ENCODE data around the gene GSDMA.
"Not testable (repeated sequence)": the region's sequence is repeated elsewhere in the genome, so short reads cannot be mapped to it uniquely, and the experiment has no call there.

Gene GSDMA

DNA sequence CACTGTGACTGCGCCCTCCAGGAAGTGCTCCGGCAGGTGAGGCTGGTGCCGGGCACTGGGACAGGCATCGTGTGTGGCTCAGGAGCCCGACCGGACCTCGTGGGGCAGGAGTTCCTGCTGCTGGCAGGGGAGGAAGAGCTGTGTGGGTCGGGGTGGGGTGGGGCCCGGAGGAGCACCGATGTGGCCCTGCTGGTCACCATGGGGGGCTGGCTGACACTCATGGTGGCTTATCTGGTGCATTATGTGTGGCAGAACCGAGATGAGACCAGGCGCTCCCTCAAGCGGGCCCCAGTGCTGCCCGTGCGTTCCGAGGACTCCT is 18.5 kb upstream of the GSDMA start:
- DNase-seq (ENCODE audit: low spot score) = no peak
- no peak for TF ChIP-seq CTCF (IDR thresholded peaks at IDR 0.05; ENCODE audit: extremely low read depth, missing control alignments)

GRCh38 chr17:39946551-39947330 is 16.1 kb upstream of the GSDMA start:
- DNase-seq (ENCODE audit: low spot score) = no peak
- TF ChIP-seq CTCF (IDR thresholded peaks at IDR 0.05; ENCODE audit: extremely low read depth, missing control alignments) = no peak

- not testable (repeated sequence) for DNase-seq (ENCODE audit: low spot score)
Observed at GRCh38 chr17:39948489-39948828, 14.3 kb upstream of the GSDMA start.

DNA sequence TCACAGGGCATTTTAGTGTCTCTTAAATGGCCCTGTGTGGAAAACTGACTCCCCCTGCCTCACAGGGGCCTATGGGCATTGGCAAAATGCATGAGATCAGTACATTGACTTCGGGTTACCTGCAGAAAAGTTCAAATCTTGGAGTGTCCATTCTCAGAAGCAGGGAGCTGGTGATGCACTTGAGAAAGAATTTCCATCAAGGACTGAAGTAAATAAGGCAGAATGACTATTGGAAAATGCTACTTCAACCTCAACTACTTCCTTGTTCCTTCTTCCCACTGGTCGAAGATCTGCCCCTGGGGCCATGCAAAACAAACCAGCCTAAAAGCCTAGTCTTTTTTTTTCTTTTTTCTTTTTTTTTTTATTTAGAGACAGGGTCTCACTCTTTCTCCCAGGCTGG is 13.8 kb upstream of the GSDMA start:
- no peak for DNase-seq (ENCODE audit: low spot score)

DNA sequence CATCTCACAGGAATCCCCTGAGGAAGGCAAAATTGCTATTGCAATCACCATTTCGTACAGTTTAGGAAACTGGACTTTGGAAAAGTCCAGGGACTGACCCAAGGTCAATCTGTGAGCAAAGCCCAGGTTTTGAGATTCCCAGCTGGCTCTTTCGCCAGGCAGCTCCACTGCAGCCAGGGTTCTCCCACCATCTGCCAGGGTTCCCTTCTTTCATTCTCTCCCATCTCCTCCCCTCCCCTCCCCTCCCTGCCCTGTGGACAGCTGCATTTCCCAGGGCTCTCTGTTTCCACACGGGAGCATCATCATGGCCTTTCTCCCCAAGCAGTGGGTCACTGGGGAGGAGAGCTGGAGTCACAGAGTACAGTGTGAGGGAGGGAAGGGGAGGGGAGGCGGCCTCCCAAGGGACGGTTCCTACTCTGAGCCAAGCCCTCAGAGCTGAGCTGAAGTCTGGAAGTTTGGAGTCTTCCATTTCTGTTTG is 11.9 kb upstream of the GSDMA start:
- TF ChIP-seq CTCF (IDR thresholded peaks at IDR 0.05; ENCODE audit: extremely low read depth, missing control alignments) = no peak
- no peak for DNase-seq (ENCODE audit: low spot score)

More for the DNA sequence above, 13.8 kb upstream of the GSDMA start:
- TF ChIP-seq CTCF (IDR thresholded peaks at IDR 0.05; ENCODE audit: extremely low read depth, missing control alignments) = no peak

DNA sequence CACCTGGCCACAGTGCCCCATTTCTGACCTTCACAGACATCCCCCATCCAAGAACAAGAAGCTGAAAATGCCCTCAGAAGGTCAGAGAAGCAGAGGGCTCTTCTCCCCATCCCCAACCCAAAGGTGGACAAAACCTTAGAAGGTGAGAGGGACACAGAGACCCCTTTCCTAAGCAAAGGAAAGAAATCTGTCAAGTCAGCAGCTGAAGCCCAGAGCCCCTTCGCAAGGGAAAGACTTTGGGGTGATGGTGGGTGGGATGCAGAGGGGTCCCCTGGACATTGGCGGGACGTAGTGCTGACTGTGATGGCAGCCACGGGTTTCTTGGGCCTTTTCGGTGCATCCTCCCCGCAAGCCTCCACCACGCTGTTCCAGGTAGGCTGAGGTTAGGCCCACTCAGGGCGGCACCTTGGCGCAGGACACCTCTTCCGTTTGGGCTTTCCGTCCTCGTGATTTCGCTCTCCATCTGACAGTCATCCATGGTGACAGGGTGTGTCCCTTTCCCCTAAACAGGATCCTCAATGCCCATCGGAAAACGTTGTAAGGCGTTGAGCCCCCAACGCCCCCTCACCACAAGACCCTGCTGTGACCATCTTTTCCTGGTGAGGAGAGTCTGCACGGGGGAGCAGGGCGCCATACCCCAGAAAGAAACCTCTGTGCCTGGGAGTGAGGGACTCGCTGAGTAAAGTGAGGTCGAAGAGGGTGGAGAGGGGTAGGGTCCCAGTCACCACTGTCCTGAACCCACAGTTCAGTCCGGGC is 10.7 kb upstream of the GSDMA start:
- no peak for DNase-seq (ENCODE audit: low spot score)
- no peak for TF ChIP-seq CTCF (IDR thresholded peaks at IDR 0.05; ENCODE audit: extremely low read depth, missing control alignments)

DNA sequence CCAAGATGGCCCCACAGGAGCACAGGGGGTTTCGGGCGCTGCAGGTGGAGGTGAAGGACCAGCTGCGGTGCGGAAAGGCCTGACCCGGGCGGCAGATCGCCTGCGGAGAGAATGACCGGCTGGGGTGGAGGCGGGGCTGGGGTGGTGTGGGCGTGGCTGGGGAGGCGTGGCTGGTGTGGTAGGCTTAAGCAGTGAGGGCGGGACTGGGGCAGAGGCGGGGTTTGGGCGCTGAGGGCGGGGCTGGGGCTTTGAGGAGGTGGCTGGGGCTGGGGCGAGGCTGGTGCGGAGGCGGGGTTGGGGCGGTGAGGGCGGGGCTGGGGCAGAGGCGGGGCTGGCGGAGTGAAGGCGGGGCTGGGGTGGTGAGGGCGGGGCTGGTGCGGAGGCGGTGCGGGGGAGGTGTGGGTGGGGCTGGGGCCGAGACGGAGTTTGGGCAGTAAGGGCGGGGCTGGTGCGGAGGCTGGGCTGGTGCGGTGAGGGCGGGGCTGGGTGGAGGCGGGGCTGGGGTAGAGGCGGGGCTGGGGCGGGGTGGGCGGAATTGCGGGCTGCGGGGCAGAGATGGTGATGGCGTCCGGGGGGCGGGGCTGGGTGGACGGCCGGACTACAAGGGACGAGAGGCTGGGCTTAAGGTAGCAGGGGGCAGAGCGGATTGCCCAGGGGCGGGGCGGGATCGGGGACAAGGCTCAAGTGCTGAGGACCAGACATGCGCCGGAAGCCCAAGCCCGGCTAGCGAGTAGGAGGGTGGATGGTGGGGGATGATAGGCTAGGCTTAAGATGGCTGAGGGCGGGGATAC is 9.9 kb upstream of the GSDMA start:
- no peak for TF ChIP-seq CTCF (IDR thresholded peaks at IDR 0.05; ENCODE audit: extremely low read depth, missing control alignments)
- DNase-seq (ENCODE audit: low spot score) = peak; percentile 98
